ENCODE data around the gene MAP3K7. TPM values are rescaled to one million over a fixed set of nuclear protein-coding genes. Genes with fewer than 3 reads are reported as not detected.

MAP3K7 gene
- total and polyA plus RNA-seq, 4 donors: 5.5 to 17.2 (median 11.5) TPM

DNA sequence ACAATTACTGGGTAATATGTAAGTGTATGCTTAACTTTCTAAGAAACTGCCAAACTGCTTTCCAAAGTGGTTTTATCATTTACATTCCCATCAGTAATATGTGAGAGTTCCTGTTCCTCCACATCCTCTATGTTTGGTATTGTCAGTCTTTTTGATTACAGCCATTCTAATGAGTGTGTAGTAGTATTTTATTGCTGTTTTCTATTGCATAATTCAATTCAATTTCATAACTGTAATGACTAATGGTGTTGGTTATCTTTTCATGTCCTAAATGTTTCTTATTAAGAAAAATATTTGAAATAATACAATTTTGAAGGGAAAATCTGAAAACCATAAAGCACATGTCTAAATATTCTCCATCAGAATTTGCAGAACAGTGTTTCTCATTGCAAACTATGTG is 119.3 kb downstream of the MAP3K7 start (continued):
- no peak for TF ChIP-seq RXRA (IDR thresholded peaks at IDR 0.05)

DNA sequence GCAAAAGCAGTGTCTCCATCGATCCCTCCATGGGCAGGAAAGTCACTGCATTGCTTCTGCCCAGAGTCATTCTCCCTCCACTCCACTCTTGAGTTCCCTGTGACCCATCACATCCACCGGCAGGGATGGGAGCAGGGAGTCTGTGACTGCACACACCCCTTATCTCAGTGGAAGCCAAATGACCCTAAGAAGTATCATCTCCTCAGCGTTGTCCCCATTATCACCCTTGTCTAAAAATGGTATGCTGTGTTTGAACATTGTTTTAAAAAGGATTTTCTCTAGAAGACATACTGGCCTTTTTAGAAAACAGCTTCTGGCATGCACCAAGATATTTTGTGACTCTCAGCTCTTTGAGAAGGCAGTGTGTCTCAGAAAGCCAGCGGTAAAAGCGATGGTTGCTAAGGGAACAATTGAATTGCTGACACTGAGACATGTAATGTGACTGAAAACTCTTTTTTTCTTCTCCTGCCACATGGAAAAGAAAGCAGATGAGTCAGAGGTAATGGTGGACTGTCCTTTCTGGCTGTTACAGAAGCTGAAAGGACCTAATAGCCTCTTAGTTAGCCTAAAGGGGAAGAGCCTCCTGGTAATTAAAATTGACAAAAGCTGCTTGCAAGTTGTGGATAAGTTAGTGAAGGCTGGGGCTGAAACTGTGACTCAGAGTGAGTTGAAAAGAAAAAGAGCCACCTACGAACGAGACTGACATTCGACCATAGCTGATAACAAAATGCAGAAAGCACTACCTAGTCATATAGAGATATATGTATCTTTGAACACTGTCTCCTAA is 120.5 kb downstream of the MAP3K7 start:
- Histone ChIP-seq H3K27ac (ENCODE audit: low read depth in 1 of 2, low read length in 2 of 2) (no peak overlapping the region), H3K4me1 (ENCODE audit: control insufficient read depth in 4 of 4, insufficient read depth in 4 of 4, low read length in 3 of 4) (no peaks in the 10 kb centered on the region), H3K36me3 (ENCODE audit: control insufficient read depth in 4 of 4, insufficient read depth in 3 of 4, low read depth in 1 of 4, low read length in 3 of 4) (no peaks in the 10 kb centered on the region), H3K27me3 (ENCODE audit: control insufficient read depth in 4 of 4, insufficient read depth in 4 of 4, low read length in 3 of 4) (no peaks in the 10 kb centered on the region), H3K9me3 (ENCODE audit: control insufficient read depth in 4 of 4, low read length in 3 of 4) (no peaks in the 10 kb centered on the region), H3K4me3 (ENCODE audit: low read depth in 1 of 3, low read length in 3 of 3) (no peak overlapping the region), H3K9ac (ENCODE audit: low read depth in 1 of 2, low read length in 2 of 2) (no peak overlapping the region)
- no peak for DNase-seq (ENCODE audit: low spot score)
- 64% methylated on average over 8 of the region's 8 CpGs for WGBS
- TF ChIP-seq, protein P1, sequence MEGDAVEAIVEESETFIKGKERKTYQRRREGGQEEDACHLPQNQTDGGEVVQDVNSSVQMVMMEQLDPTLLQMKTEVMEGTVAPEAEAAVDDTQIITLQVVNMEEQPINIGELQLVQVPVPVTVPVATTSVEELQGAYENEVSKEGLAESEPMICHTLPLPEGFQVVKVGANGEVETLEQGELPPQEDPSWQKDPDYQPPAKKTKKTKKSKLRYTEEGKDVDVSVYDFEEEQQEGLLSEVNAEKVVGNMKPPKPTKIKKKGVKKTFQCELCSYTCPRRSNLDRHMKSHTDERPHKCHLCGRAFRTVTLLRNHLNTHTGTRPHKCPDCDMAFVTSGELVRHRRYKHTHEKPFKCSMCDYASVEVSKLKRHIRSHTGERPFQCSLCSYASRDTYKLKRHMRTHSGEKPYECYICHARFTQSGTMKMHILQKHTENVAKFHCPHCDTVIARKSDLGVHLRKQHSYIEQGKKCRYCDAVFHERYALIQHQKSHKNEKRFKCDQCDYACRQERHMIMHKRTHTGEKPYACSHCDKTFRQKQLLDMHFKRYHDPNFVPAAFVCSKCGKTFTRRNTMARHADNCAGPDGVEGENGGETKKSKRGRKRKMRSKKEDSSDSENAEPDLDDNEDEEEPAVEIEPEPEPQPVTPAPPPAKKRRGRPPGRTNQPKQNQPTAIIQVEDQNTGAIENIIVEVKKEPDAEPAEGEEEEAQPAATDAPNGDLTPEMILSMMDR (IDR thresholded peaks at IDR 0.05; ENCODE audit: low read depth, low read length, missing input control): no peak
- TF ChIP-seq, protein P2, sequence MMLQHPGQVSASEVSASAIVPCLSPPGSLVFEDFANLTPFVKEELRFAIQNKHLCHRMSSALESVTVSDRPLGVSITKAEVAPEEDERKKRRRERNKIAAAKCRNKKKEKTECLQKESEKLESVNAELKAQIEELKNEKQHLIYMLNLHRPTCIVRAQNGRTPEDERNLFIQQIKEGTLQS (IDR thresholded peaks at IDR 0.05): no peak
- TF ChIP-seq FOXA1 (IDR thresholded peaks at IDR 0.05) (no peak), RXRA (IDR thresholded peaks at IDR 0.05) (no peak), HNF4A (conservative IDR thresholded peaks at IDR 0.05) (no peak), RAD21 (IDR thresholded peaks at IDR 0.05) (no peak), NR2F2 (IDR thresholded peaks at IDR 0.05) (no peak), EGR1 (IDR thresholded peaks at IDR 0.05; ENCODE audit: low read depth in 2 of 2) (no peak), TAF1 (conservative IDR thresholded peaks at IDR 0.05) (no peak), HNF4G (IDR thresholded peaks at IDR 0.05) (no peak), SP1 (IDR thresholded peaks at IDR 0.05) (no peak), GABPA (IDR thresholded peaks at IDR 0.05 in 1 of 2, conservative IDR thresholded peaks at IDR 0.05 in 1 of 2) (no peak)
- TF ChIP-seq, protein P3, sequence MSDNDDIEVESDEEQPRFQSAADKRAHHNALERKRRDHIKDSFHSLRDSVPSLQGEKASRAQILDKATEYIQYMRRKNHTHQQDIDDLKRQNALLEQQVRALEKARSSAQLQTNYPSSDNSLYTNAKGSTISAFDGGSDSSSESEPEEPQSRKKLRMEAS (IDR thresholded peaks at IDR 0.05): no peak
- TF ChIP-seq, protein P4, sequence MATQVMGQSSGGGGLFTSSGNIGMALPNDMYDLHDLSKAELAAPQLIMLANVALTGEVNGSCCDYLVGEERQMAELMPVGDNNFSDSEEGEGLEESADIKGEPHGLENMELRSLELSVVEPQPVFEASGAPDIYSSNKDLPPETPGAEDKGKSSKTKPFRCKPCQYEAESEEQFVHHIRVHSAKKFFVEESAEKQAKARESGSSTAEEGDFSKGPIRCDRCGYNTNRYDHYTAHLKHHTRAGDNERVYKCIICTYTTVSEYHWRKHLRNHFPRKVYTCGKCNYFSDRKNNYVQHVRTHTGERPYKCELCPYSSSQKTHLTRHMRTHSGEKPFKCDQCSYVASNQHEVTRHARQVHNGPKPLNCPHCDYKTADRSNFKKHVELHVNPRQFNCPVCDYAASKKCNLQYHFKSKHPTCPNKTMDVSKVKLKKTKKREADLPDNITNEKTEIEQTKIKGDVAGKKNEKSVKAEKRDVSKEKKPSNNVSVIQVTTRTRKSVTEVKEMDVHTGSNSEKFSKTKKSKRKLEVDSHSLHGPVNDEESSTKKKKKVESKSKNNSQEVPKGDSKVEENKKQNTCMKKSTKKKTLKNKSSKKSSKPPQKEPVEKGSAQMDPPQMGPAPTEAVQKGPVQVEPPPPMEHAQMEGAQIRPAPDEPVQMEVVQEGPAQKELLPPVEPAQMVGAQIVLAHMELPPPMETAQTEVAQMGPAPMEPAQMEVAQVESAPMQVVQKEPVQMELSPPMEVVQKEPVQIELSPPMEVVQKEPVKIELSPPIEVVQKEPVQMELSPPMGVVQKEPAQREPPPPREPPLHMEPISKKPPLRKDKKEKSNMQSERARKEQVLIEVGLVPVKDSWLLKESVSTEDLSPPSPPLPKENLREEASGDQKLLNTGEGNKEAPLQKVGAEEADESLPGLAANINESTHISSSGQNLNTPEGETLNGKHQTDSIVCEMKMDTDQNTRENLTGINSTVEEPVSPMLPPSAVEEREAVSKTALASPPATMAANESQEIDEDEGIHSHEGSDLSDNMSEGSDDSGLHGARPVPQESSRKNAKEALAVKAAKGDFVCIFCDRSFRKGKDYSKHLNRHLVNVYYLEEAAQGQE (IDR thresholded peaks at IDR 0.05): no peak

DNA sequence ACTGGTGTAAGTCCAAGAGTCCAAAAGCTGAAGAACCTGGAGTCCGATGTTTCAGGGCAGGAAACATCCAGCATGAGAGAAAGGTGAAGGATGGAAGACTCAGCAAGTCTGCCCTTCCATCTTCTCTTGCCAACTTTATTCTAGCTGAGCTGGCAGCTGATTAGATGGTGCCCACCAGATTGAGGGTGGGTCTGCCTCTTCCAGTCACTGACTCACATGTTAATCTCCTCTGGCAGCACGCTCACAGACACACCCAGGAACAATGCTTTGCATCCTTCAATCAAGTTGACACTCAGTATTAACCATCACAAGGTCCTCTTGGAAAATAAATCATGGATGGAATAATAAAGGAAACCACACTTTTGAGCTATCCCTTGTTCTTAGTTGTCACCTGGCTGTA is 121.2 kb downstream of the MAP3K7 start:
- no peaks in the 10 kb centered on the region for H3K27me3 ChIP-seq (ENCODE audit: control insufficient read depth in 4 of 4, insufficient read depth in 4 of 4, low read length in 3 of 4)
- no peaks in the 10 kb centered on the region for H3K9me3 ChIP-seq (ENCODE audit: control insufficient read depth in 4 of 4, low read length in 3 of 4)
- 72% methylated on average over 2 of the region's 2 CpGs for WGBS

More for the DNA sequence above, 121.2 kb downstream of the MAP3K7 start:
- H3K4me3 ChIP-seq (ENCODE audit: low read depth in 1 of 3, low read length in 3 of 3): no peak overlapping the region
- TF ChIP-seq HNF4A (conservative IDR thresholded peaks at IDR 0.05) (no peak), RAD21 (IDR thresholded peaks at IDR 0.05) (no peak), NR2F2 (IDR thresholded peaks at IDR 0.05) (no peak), TAF1 (conservative IDR thresholded peaks at IDR 0.05) (no peak), EGR1 (IDR thresholded peaks at IDR 0.05; ENCODE audit: low read depth in 2 of 2) (no peak), FOXA2 (IDR thresholded peaks at IDR 0.05) (no peak), YY1 (IDR thresholded peaks at IDR 0.05) (no peak), JUND (IDR thresholded peaks at IDR 0.05) (no peak), FOXA1 (IDR thresholded peaks at IDR 0.05) (no peak)
- TF ChIP-seq, protein P2 (IDR thresholded peaks at IDR 0.05): no peak
- TF ChIP-seq, protein P1 (IDR thresholded peaks at IDR 0.05; ENCODE audit: low read depth, low read length, missing input control): no peak
- TF ChIP-seq, protein P3 (IDR thresholded peaks at IDR 0.05): no peak
- H3K27ac ChIP-seq (ENCODE audit: low read depth in 1 of 2, low read length in 2 of 2): no peak overlapping the region
- no peak overlapping the region for H3K9ac ChIP-seq (ENCODE audit: low read depth in 1 of 2, low read length in 2 of 2)
- DNase-seq (ENCODE audit: low spot score): no peak
- no peaks in the 10 kb centered on the region for H3K36me3 ChIP-seq (ENCODE audit: control insufficient read depth in 4 of 4, insufficient read depth in 3 of 4, low read depth in 1 of 4, low read length in 3 of 4)
- no peaks in the 10 kb centered on the region for H3K4me1 ChIP-seq (ENCODE audit: control insufficient read depth in 4 of 4, insufficient read depth in 4 of 4, low read length in 3 of 4)

Data from liver (tissue), 9 donors.